Measurements from ENCODE around the gene SHFL.

SHFL gene

DNA sequence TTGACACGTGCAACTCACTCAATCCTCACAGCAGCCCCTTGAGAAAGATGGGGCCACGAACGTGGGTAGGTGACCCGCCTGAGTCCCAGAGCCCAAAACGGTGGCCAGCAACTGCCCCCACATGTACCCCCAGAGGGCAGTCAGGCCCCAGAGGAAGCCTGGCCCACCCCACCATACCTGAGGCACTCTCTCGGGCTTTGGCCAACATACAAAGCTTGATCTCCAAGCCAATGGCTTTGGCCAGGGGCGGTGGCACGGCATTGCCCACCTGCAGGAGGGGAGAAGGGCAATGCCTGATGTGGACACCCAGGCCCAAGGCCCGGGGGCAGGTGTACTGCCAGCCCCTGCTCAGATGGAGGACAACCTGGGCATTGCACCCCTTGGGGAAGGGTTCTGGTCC lies 47.9 kb downstream of the SHFL start:
- DNase-seq (ENCODE audit: low read depth) = no peak

DNA sequence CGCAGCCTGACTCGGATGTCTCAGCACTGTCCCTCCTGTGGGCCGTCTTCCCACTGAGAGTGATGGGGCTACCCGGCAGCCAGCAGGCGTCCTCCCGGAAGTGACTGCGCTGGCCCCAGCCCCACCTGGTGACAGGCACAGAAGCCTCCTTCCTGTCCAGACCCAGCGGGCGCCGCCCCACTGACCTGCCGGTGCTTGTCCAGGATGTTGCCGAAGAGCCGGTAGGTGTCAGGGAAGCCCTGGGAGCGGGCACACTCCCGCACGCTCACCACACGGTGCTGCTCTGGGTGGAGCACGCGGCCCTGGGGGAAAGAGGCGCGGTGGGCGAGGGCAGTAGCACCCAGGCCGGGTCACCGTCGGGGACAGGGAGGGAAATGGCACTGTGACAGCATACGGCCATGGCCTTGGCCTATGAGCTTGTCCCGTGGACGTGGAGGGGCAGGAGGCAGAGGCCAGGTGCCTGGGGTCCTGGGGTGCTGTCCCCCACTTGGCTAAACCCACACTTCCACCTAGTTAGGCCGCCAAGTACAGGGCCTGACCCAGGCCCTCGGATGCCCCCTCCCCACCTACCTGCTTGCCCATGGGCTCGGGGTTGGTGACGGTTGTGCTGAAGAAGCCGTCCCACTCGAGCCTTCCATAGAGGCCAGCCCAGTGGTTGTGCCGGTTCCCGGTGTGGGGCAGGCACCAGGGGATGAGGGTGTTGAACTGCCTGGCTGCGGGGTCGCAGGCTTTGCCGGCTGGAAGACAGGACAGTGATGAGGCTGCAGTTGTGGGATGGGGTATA lies 49.6 kb downstream of the SHFL start:
- no peak for DNase-seq (ENCODE audit: low read depth)

GRCh38 chr19:10136936-10137335 lies 50.8 kb downstream of the SHFL start:
- no peak for DNase-seq (ENCODE audit: low read depth)

DNA sequence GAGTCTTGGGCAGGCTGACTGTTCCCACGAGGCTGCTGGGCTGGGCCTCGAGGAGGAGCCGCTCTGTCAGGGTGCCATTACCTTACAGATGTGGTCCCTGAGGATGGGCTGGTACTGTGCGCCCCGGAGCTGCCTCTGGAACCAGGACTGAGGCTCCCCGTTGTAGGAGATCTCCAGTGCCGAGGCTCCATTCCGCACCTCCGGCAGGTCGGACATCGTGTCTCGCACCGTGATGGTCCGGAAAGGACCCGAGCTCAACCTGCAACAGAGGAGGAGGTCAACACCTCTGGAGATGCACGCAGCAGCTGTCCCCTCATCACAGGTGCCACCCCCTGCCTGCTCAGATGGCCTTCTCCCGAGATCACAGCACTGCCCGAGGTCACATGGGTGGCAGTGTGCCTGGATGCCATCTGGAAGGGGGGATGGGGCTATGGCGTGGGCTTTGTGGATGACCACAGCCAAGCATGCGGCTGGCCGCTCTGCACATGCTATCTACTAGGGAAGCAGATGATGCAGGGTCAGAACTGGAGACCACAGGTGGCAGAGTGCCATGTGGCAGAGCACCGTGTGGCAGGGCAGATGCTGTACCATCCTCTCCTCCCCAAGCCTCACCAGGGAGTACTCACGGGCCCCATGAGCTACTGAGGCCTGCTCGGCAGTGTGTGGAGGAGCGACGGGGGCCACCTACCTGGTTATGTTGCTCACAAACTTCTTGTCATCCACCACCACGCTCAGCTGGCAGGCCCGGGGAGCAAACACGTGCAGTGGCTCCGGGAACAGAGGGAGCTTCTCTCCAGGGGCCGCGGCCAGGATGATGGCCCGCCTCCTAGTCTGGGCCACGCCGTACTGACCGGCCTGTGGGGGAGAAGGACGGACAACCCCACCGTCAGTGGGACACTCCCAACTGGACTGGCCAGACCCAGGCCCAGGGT lies 51.9 kb downstream of the SHFL start:
- DNase-seq (ENCODE audit: low read depth) = no peak

GRCh38 chr19:10138879-10139795 lies 53.0 kb downstream of the SHFL start:
- no peak for DNase-seq (ENCODE audit: low read depth)

GRCh38 chr19:10139952-10140351 lies 53.8 kb downstream of the SHFL start:
- no peak for DNase-seq (ENCODE audit: low read depth)

GRCh38 chr19:10141479-10141878 lies 55.4 kb downstream of the SHFL start:
- DNase-seq (ENCODE audit: low read depth) = no peak

DNA sequence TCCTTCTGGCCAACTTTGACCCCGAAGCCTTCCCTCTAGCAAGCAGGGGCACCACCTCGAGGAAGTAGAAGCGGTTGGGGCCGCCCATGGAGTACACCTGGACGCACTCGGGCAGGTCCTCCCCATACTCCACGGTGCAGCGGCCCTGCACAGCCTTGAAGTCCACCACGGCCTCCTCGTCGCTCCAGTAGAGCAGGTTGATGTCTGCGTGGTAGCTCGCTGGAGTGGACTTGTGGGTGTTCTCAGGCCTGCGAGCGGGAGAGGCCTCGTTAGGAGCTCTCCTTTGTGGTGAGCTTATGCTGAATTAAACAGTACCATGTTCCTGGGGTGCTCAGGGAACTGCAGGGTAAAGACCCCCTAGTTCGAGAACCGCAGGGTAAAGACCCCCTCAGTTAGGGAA lies 55.9 kb downstream of the SHFL start:
- DNase-seq (ENCODE audit: low read depth) = no peak
